HepG2 (cell line): ENCODE data around the gene MRPL30. TPM values are rescaled to one million over a fixed set of nuclear protein-coding genes. Genes with fewer than 3 reads are reported as not detected.

Source experiments
- ERF ChIP-seq: IDR thresholded peaks from 2 replicates; pipeline ENCODE4 v1.6.1; 2018; ENCODE audit warnings: missing biosample characterization, missing genetic modification reagents
- FOXA1 ChIP-seq, 2 experiments: fragments of 450-650 bp in 1 of 2; sonication (generic) in 1 of 2; formaldehyde crosslinking in 1 of 2; IDR thresholded peaks; 2 replicates each; pipeline versions ENCODE4 v1.4.0 to v1.6.1; 2016 to 2020; ENCODE audit warnings: missing genetic modification reagents in 1 of 2
- FOXC1 ChIP-seq: sonication (generic); formaldehyde crosslinking; IDR thresholded peaks from 2 replicates; pipeline ENCODE4 v1.8.0; 2022; ENCODE audit warnings: mild to moderate bottlenecking, missing genetic modification reagents, borderline replicate concordance
- FOXO1 ChIP-seq: sonication (generic); formaldehyde crosslinking; IDR thresholded peaks from 2 replicates; pipeline ENCODE4 v1.4.0; 2020; ENCODE audit warnings: missing genetic modification reagents
- HCFC1 ChIP-seq: fragments of 150-350 bp; IDR thresholded peaks from 2 replicates; pipeline ENCODE4 v1.6.1; 2014; ENCODE audit warnings: low read depth, low read length
- HHEX ChIP-seq: IDR thresholded peaks from 2 replicates; pipeline ENCODE4 v1.6.1; 2016; ENCODE audit warnings: control low read depth
- MIER3 ChIP-seq: IDR thresholded peaks from 2 replicates; pipeline ENCODE4 v1.6.1; 2016; ENCODE audit warnings: missing compliant biosample characterization, borderline replicate concordance
- RORA ChIP-seq: sonication (generic); formaldehyde crosslinking; IDR thresholded peaks from 2 replicates; pipeline ENCODE4 v1.5.0; 2020; ENCODE audit warnings: mild to moderate bottlenecking, missing genetic modification reagents, moderate library complexity
- SALL2 ChIP-seq: sonication (generic); formaldehyde crosslinking; IDR thresholded peaks from 2 replicates; pipeline ENCODE4 v1.8.1; 2023; ENCODE audit warnings: mild to moderate bottlenecking, missing genetic modification reagents, inconsistent platforms
- SMARCE1 ChIP-seq: fragments of 450-650 bp; IDR thresholded peaks from 2 replicates; pipeline ENCODE4 v1.6.1; 2017; ENCODE audit warnings: borderline replicate concordance
- ZBTB7B ChIP-seq: sonication (generic); formaldehyde crosslinking; IDR thresholded peaks from 2 replicates; pipeline ENCODE4 v1.4.0; 2020; ENCODE audit warnings: missing genetic modification reagents
- ZKSCAN1 ChIP-seq: fragments of 150-350 bp; IDR thresholded peaks from 2 replicates; pipeline ENCODE4 v1.6.1; 2014; ENCODE audit warnings: low read length
- ZKSCAN8 ChIP-seq: IDR thresholded peaks from 2 replicates; pipeline ENCODE4 v1.6.1; 2016; ENCODE audit warnings: borderline replicate concordance, missing genetic modification reagents, missing compliant biosample characterization
- ZNF124 ChIP-seq: sonication (generic); formaldehyde crosslinking; IDR thresholded peaks from 2 replicates; pipeline ENCODE4 v1.4.0; 2020; ENCODE audit warnings: missing genetic modification reagents
- ZNF205 ChIP-seq: IDR thresholded peaks from 2 replicates; pipeline ENCODE4 v1.6.1; 2018; ENCODE audit warnings: missing biosample characterization, missing genetic modification reagents
- ZNF484 ChIP-seq: sonication (generic); formaldehyde crosslinking; IDR thresholded peaks from 2 replicates; pipeline ENCODE4 v1.5.1; 2020; ENCODE audit warnings: mild to moderate bottlenecking, low read depth, missing genetic modification reagents, borderline replicate concordance
- ZNF724P ChIP-seq: sonication (generic); formaldehyde crosslinking; IDR thresholded peaks from 2 replicates; pipeline ENCODE4 v1.8.0; 2022; ENCODE audit warnings: missing genetic modification reagents, borderline replicate concordance
- ZNF772 ChIP-seq: sonication (generic); formaldehyde crosslinking; IDR thresholded peaks from 2 replicates; pipeline ENCODE4 v1.5.0; 2020; ENCODE audit warnings: mild to moderate bottlenecking, missing genetic modification reagents
- polyA plus RNA-seq, 8 experiments: library from polyadenylated mRNA; depleted of rRNA in 3 of 8; stranded (reverse) in 7 of 8; unstranded in 1 of 8; fragments of >200 nt; fragmentation: Illumina TruSeq in 4 of 8; extraction: Trizol in 4 of 8; gene quantifications; 2 replicates each; pipeline versions ENCODE4 v1.2.1 to v1.2.3, GENCODE V29; 2011 to 2016; ENCODE audit warnings: low read depth in 4 of 8, missing spikeins in 1 of 8, mixed read lengths in 1 of 8; ENCODE audit not compliant: insufficient read depth in 1 of 8
- total RNA-seq, 5 experiments: library from RNA; depleted of rRNA; stranded (reverse); fragments of >200 nt; fragmentation: Illumina TruSeq; extraction: Trizol; gene quantifications; 2 replicates each; pipeline ENCODE4 v1.2.3, GENCODE V29; 2016; ENCODE audit warnings: low read depth in 1 of 5
- TF ChIP-seq, protein P1 (sequence below): sonication (generic); formaldehyde crosslinking; IDR thresholded peaks from 2 replicates; pipeline ENCODE4 v1.4.0; 2020; ENCODE audit warnings: missing genetic modification reagents
- TF ChIP-seq, protein P2 (sequence below): sonication (generic); formaldehyde crosslinking; IDR thresholded peaks from 2 replicates; pipeline ENCODE4 v1.5.0; 2020; ENCODE audit warnings: missing genetic modification reagents
- TF ChIP-seq, protein P3 (sequence below): sonication (generic); formaldehyde crosslinking; IDR thresholded peaks from 2 replicates; pipeline ENCODE4 v1.4.0; 2020; ENCODE audit warnings: mild to moderate bottlenecking, missing genetic modification reagents
- TF ChIP-seq, protein P4 (sequence below): sonication (generic); formaldehyde crosslinking; IDR thresholded peaks from 2 replicates; pipeline ENCODE4 v1.5.1; 2020; ENCODE audit warnings: mild to moderate bottlenecking, missing genetic modification reagents, moderate library complexity

Gene MRPL30
- total and polyA plus RNA-seq, 2 of the 13 experiments (the other 11 are each of a cell fraction or from before 2014, with no cell fraction given) = 30.2 to 75.3 TPM

DNA sequence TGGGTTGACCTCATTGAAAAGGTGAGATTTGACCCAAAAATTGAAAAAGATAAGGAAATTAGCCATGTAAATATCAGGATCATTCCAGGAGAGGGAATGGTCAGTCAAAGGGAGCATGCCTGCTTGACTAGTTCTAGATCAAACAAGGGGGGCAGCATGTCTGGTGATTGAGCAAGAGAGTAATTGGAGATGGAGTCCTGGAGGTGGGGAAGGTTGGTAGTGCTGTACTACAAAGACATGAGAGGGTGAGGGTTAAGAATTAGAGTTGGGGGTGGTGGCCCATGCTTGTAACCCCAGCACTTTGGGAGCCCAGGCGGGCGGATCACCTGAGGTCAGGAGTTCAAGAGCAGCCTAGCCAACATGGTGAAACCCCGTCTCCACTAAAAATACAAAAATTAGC lies 2.0 kb downstream of the MRPL30 start (continued):
- TF ChIP-seq, protein P1, sequence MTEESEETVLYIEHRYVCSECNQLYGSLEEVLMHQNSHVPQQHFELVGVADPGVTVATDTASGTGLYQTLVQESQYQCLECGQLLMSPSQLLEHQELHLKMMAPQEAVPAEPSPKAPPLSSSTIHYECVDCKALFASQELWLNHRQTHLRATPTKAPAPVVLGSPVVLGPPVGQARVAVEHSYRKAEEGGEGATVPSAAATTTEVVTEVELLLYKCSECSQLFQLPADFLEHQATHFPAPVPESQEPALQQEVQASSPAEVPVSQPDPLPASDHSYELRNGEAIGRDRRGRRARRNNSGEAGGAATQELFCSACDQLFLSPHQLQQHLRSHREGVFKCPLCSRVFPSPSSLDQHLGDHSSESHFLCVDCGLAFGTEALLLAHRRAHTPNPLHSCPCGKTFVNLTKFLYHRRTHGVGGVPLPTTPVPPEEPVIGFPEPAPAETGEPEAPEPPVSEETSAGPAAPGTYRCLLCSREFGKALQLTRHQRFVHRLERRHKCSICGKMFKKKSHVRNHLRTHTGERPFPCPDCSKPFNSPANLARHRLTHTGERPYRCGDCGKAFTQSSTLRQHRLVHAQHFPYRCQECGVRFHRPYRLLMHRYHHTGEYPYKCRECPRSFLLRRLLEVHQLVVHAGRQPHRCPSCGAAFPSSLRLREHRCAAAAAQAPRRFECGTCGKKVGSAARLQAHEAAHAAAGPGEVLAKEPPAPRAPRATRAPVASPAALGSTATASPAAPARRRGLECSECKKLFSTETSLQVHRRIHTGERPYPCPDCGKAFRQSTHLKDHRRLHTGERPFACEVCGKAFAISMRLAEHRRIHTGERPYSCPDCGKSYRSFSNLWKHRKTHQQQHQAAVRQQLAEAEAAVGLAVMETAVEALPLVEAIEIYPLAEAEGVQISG (CRISPR knock-in tag) = no peak; the same call in 1 of the 2 replicates
- no peak for TF ChIP-seq RORA (CRISPR knock-in tag)
- TF ChIP-seq FOXA1 (IDR thresholded peaks at IDR 0.05) = no peak
- TF ChIP-seq FOXA1 (CRISPR knock-in tag; IDR thresholded peaks at IDR 0.05) = peak; percentile 56
- TF ChIP-seq, protein P2, sequence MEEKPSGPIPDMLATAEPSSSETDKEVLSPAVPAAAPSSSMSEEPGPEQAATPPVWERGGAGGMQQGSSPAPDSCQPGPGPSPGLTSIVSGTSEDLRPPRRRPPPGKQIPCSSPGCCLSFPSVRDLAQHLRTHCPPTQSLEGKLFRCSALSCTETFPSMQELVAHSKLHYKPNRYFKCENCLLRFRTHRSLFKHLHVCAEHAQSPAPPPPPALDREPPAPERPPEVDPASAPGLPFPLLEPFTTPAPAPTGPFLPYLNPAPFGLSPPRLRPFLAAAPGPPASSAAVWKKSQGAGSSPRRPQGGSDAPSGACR = no peak
- TF ChIP-seq ZNF484 (CRISPR knock-in tag) = no peak
- TF ChIP-seq, protein P3, sequence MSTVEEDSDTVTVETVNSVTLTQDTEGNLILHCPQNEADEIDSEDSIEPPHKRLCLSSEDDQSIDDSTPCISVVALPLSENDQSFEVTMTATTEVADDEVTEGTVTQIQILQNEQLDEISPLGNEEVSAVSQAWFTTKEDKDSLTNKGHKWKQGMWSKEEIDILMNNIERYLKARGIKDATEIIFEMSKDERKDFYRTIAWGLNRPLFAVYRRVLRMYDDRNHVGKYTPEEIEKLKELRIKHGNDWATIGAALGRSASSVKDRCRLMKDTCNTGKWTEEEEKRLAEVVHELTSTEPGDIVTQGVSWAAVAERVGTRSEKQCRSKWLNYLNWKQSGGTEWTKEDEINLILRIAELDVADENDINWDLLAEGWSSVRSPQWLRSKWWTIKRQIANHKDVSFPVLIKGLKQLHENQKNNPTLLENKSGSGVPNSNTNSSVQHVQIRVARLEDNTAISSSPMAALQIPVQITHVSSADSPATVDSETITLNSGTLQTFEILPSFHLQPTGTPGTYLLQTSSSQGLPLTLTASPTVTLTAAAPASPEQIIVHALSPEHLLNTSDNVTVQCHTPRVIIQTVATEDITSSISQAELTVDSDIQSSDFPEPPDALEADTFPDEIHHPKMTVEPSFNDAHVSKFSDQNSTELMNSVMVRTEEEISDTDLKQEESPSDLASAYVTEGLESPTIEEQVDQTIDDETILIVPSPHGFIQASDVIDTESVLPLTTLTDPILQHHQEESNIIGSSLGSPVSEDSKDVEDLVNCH = no peak
- TF ChIP-seq SMARCE1 = no peak
- TF ChIP-seq SALL2 (CRISPR knock-in tag) = no peak
- no peak for TF ChIP-seq ZNF124 (CRISPR knock-in tag)
- TF ChIP-seq ZKSCAN8 (CRISPR knock-in tag) = no peak
- TF ChIP-seq ZNF724P (CRISPR knock-in tag) = no peak
- TF ChIP-seq ZNF205 (CRISPR knock-in tag) = no peak
- TF ChIP-seq HCFC1 = no peak
- TF ChIP-seq ZKSCAN1 = no peak
- TF ChIP-seq, protein P4, sequence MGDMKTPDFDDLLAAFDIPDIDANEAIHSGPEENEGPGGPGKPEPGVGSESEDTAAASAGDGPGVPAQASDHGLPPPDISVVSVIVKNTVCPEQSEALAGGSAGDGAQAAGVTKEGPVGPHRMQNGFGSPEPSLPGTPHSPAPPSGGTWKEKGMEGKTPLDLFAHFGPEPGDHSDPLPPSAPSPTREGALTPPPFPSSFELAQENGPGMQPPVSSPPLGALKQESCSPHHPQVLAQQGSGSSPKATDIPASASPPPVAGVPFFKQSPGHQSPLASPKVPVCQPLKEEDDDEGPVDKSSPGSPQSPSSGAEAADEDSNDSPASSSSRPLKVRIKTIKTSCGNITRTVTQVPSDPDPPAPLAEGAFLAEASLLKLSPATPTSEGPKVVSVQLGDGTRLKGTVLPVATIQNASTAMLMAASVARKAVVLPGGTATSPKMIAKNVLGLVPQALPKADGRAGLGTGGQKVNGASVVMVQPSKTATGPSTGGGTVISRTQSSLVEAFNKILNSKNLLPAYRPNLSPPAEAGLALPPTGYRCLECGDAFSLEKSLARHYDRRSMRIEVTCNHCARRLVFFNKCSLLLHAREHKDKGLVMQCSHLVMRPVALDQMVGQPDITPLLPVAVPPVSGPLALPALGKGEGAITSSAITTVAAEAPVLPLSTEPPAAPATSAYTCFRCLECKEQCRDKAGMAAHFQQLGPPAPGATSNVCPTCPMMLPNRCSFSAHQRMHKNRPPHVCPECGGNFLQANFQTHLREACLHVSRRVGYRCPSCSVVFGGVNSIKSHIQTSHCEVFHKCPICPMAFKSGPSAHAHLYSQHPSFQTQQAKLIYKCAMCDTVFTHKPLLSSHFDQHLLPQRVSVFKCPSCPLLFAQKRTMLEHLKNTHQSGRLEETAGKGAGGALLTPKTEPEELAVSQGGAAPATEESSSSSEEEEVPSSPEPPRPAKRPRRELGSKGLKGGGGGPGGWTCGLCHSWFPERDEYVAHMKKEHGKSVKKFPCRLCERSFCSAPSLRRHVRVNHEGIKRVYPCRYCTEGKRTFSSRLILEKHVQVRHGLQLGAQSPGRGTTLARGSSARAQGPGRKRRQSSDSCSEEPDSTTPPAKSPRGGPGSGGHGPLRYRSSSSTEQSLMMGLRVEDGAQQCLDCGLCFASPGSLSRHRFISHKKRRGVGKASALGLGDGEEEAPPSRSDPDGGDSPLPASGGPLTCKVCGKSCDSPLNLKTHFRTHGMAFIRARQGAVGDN (CRISPR knock-in tag) = peak; percentile 31; the same call in 1 of the 2 replicates
- no peak for TF ChIP-seq ZBTB7B (CRISPR knock-in tag)
- no peak for TF ChIP-seq MIER3
- no peak for TF ChIP-seq FOXO1 (CRISPR knock-in tag)
- 0 out of 2 replicates have a peak, but pooled peaks have one; percentile 1 for TF ChIP-seq ERF
- no peak for TF ChIP-seq FOXC1 (CRISPR knock-in tag)
- peak; percentile 40; the same call in 1 of the 2 replicates for TF ChIP-seq ZNF772 (CRISPR knock-in tag)
- TF ChIP-seq HHEX (CRISPR knock-in tag) = no peak
